Esophagus squamous epithelium (tissue), 5 donors: Measurements from ENCODE around the gene ORMDL1. TPM values are rescaled to one million over a fixed set of nuclear protein-coding genes. Genes with fewer than 3 reads are reported as not detected.

Experiments used
- DNase-seq: peaks from one replicate; lab custom pipeline; 2025; lab: John Stamatoyannopoulos, UW
- H3K27ac ChIP-seq, 4 donors: fragments of 200-600 bp; sonication (generic); one replicate each; pipeline ENCODE4 v1.5.1; 2016 to 2019; ENCODE audit warnings: mild to moderate bottlenecking in 1 of 4
- H3K27me3 ChIP-seq, 4 donors: fragments of 200-600 bp; sonication (generic); 1 replicate in 3 of 4; 2 replicates in 1 of 4; pipeline versions ENCODE4 v1.5.1 to v1.6.0; 2017 to 2021; ENCODE audit warnings: antibody characterized with exemption in 1 of 4
- H3K36me3 ChIP-seq, 3 donors: fragments of 200-600 bp; sonication (generic); one replicate each; pipeline ENCODE4 v1.5.1; 2016 to 2019
- H3K4me1 ChIP-seq, 3 donors: fragments of 200-600 bp; sonication (generic); one replicate each; pipeline ENCODE4 v1.5.1; 2017 to 2019
- H3K4me3 ChIP-seq, 4 donors: fragments of 200-600 bp; sonication (generic); 1 replicate in 3 of 4; 2 replicates in 1 of 4; pipeline ENCODE4 v1.5.1; 2016 to 2019; ENCODE audit warnings: mild to moderate bottlenecking in 2 of 4, moderate library complexity in 1 of 4
- H3K9me3 ChIP-seq, 3 donors: fragments of 200-600 bp; sonication (generic); one replicate each; pipeline ENCODE4 v1.5.1; 2016 to 2019
- CTCF ChIP-seq, 6 experiments: fragments of 450-650 bp in 4 of 6; fragments of 200-600 bp in 2 of 6; sonication (generic) in 2 of 6; IDR thresholded peaks; one replicate each; pipeline ENCODE4 v1.5.1; 2016 to 2019; ENCODE audit warnings: antibody characterized with exemption in 6 of 6, mild to moderate bottlenecking in 4 of 6, moderate library complexity in 4 of 6
- POLR2A ChIP-seq, 4 donors: fragments of 450-650 bp; IDR thresholded peaks; one replicate each; pipeline ENCODE4 v1.6.1; 2017; ENCODE audit warnings: antibody characterized with exemption in 4 of 4, mild to moderate bottlenecking in 4 of 4, moderate library complexity in 3 of 4
- WGBS, 2 donors: methylation state at CpG; one replicate each; pipeline ENCODE4 v1.1.5; 2018; 5-methylcytosine and 5-hydroxymethylcytosine counted together
- intact Hi-C: fragments of 100-400 bp; cut with DNase I; formaldehyde crosslinking; loops from one replicate; pipeline ENCODE4 v1.15.0; 2022
- total RNA-seq, 4 donors: library from RNA; depleted of rRNA; stranded (reverse); fragments of >200 nt; gene quantifications; one replicate each; pipeline ENCODE4 v1.1.0, GENCODE V29; 2016
- donor health status: DM: yes; HTN: yes; CAD: no.

The ORMDL1 gene
- 10 to 100 TPM; 12.5 to 62.0 (median 38.7) TPM for total RNA-seq

GRCh38 chr2:189783927-189784867, at the start of gene ORMDL1, which contains the start of gene PMS1:
ORMDL1 (minus strand) TSS chr2:189784339; CDS start chr2:189782595, 1,744 bp downstream.
PMS1 (plus strand) TSS chr2:189784450; CDS start chr2:189791810, 7,360 bp downstream.
- Histone ChIP-seq H3K9me3 (no peaks in the 10 kb centered on the region), H3K4me3 (peak within 1 kb of the TSS; percentile 79 to 94 (median 80)), H3K36me3 (peaks cover 0 to 33% (median 3%) of the 10 kb centered on the region in 3 donors), H3K27ac (peak within 1 kb of the TSS; percentile 94 to 97 (median 96)), H3K27me3 (no peaks in the 10 kb centered on the region), H3K4me1 (peaks cover 4 to 43% (median 19%) of the 10 kb centered on the region in 3 donors)
- peak; percentile 73 for DNase-seq
- 0% methylated on average over 11 to 42 of the region's 96 CpGs for WGBS, 2 donors
- no peak for TF ChIP-seq CTCF (IDR thresholded peaks at IDR 0.05)
- peak in 3 of 4 donors; percentile 60 to 96 (median 88) for TF ChIP-seq POLR2A (IDR thresholded peaks at IDR 0.05)
- intact Hi-C loops = no loop called here

- WGBS, 2 donors = 83 to 100% methylated on average over 1 of the region's 1 CpG
- intact Hi-C loops = no loop called here
- Histone ChIP-seq H3K27ac (no peak overlapping the region), H3K4me3 (no peak overlapping the region), H3K9me3 (no peaks in the 10 kb centered on the region), H3K36me3 (peaks cover 0 to 10% (median 0%) of the 10 kb centered on the region in 3 donors), H3K4me1 (no peaks in the 10 kb centered on the region), H3K27me3 (no peaks in the 10 kb centered on the region)
- TF ChIP-seq POLR2A (IDR thresholded peaks at IDR 0.05) (no peak), CTCF (IDR thresholded peaks at IDR 0.05) (no peak)
- DNase-seq = no peak
Measured at GRCh38 chr2:189830510-189830909, 46.4 kb upstream of the ORMDL1 start.

- no peaks in the 10 kb centered on the region for H3K27me3 ChIP-seq
- H3K4me1 ChIP-seq = no peaks in the 10 kb centered on the region
- H3K27ac ChIP-seq = no peak overlapping the region
- WGBS, 2 donors = 83 to 85% methylated on average over 4 of the region's 4 CpGs
- TF ChIP-seq POLR2A (IDR thresholded peaks at IDR 0.05) (no peak), CTCF (IDR thresholded peaks at IDR 0.05) (no peak)
- DNase-seq = no peak
- H3K9me3 ChIP-seq = no peaks in the 10 kb centered on the region
- H3K36me3 ChIP-seq = peaks cover 0 to 10% (median 0%) of the 10 kb centered on the region in 3 donors
- intact Hi-C loops = no loop called here
- H3K4me3 ChIP-seq = no peak overlapping the region
Measured at GRCh38 chr2:189829102-189829833, 45.1 kb upstream of the ORMDL1 start.

GRCh38 chr2:189826039-189826438, 41.9 kb upstream of the ORMDL1 start:
- no peak overlapping the region for H3K4me3 ChIP-seq
- no peaks in the 10 kb centered on the region for H3K9me3 ChIP-seq
- intact Hi-C loops = no loop called here
- WGBS, 2 donors = 86 to 97% methylated on average over 5 of the region's 5 CpGs
- H3K27me3 ChIP-seq = no peaks in the 10 kb centered on the region
- DNase-seq = no peak
- no peak for TF ChIP-seq CTCF (IDR thresholded peaks at IDR 0.05)
- no peak for TF ChIP-seq POLR2A (IDR thresholded peaks at IDR 0.05)
- no peaks in the 10 kb centered on the region for H3K4me1 ChIP-seq
- peaks cover 0 to 18% (median 0%) of the 10 kb centered on the region in 3 donors for H3K36me3 ChIP-seq
- no peak overlapping the region for H3K27ac ChIP-seq
